GM23338 (cell line): ENCODE data around the gene NME4. TPM values are rescaled to one million over a fixed set of nuclear protein-coding genes. Genes with fewer than 3 reads are reported as not detected.

Experiments
- ATAC-seq: fragments of 200-7000 bp; cut with Tn5 transposase; 3 replicates; pipeline ENCODE4 v1.9.1; 2020
- DNase-seq: peaks from one replicate; pipeline ENCODE4 v3.0.0-alpha.2; 2015; ENCODE audit warnings: low spot score
- H2AFZ ChIP-seq: fragments of 200-600 bp; sonication (generic); 2 replicates; pipeline ENCODE4 v1.8.0; 2016; ENCODE audit warnings: antibody characterized with exemption, mild to moderate bottlenecking, moderate library complexity
- H3F3A ChIP-seq: fragments of 200-600 bp; sonication (generic); replicated peaks from 2 replicates; pipeline ENCODE4 v1.8.0; 2017; ENCODE audit warnings: antibody characterized with exemption, mixed run types, low read depth
- H3K27ac ChIP-seq: fragments of 200-600 bp; sonication (generic); 2 replicates; pipeline ENCODE4 v1.6.1; 2016; ENCODE audit warnings: low read depth
- H3K27me3 ChIP-seq: fragments of 200-600 bp; sonication (generic); 2 replicates; pipeline ENCODE4 v1.8.0; 2016; ENCODE audit warnings: mild to moderate bottlenecking, mixed run types, moderate library complexity; ENCODE audit not compliant: insufficient read depth
- H3K36me3 ChIP-seq: fragments of 200-600 bp; sonication (generic); 2 replicates; pipeline ENCODE4 v1.8.0; 2016; ENCODE audit warnings: mild to moderate bottlenecking; ENCODE audit not compliant: insufficient read depth
- H3K4me1 ChIP-seq: fragments of 200-600 bp; sonication (generic); 2 replicates; pipeline ENCODE4 v1.8.0; 2016; ENCODE audit warnings: mild to moderate bottlenecking, moderate library complexity; ENCODE audit not compliant: insufficient read depth
- H3K4me2 ChIP-seq: fragments of 200-600 bp; sonication (generic); 2 replicates; pipeline ENCODE4 v1.7.1; 2017; ENCODE audit warnings: mixed run types
- H3K4me3 ChIP-seq: fragments of 200-600 bp; sonication (generic); 2 replicates; pipeline ENCODE4 v1.6.1; 2016; ENCODE audit warnings: mixed run types
- H3K79me2 ChIP-seq: fragments of 200-600 bp; sonication (generic); replicated peaks from 2 replicates; pipeline ENCODE4 v1.8.0; 2017; ENCODE audit warnings: mild to moderate bottlenecking; ENCODE audit not compliant: insufficient read depth
- H3K9me2 ChIP-seq: fragments of 200-600 bp; sonication (generic); 2 replicates; pipeline ENCODE4 v1.8.0; 2017; ENCODE audit not compliant: insufficient read depth
- H4K20me1 ChIP-seq: fragments of 200-600 bp; sonication (generic); replicated peaks from 2 replicates; pipeline ENCODE4 v1.8.0; 2017; ENCODE audit warnings: mild to moderate bottlenecking; ENCODE audit not compliant: insufficient read depth
- H3K27ac Mint-ChIP-seq: 2 replicates; pipeline ENCODE4 v1.8.0; 2020; ENCODE audit warnings: inconsistent platforms, mild to moderate bottlenecking, moderate library complexity, mixed read lengths
- H3K27me3 Mint-ChIP-seq: 3 replicates; pipeline ENCODE4 v1.8.0; 2022; ENCODE audit warnings: low read depth, mild to moderate bottlenecking, moderate library complexity, mixed read lengths, inconsistent platforms; ENCODE audit not compliant: insufficient read depth, poor library complexity
- H3K36me3 Mint-ChIP-seq: 3 replicates; pipeline ENCODE4 v1.8.0; 2021; ENCODE audit warnings: low read depth, mild to moderate bottlenecking, inconsistent platforms, moderate library complexity, mixed read lengths
- H3K4me1 Mint-ChIP-seq: 3 replicates; pipeline ENCODE4 v1.8.0; 2020; ENCODE audit warnings: mild to moderate bottlenecking, inconsistent platforms, mixed read lengths
- H3K4me3 Mint-ChIP-seq: 3 replicates; pipeline ENCODE4 v1.8.0; 2021; ENCODE audit warnings: moderate library complexity, mild to moderate bottlenecking, inconsistent platforms, mixed read lengths
- H3K9me3 Mint-ChIP-seq: 3 replicates; pipeline ENCODE4 v1.8.0; 2020; ENCODE audit warnings: moderate library complexity, mild to moderate bottlenecking, inconsistent platforms, mixed read lengths
- CREB1 ChIP-seq: fragments of 250-450 bp; sonication (Bioruptor Pico); IDR thresholded peaks from 2 replicates; pipeline ENCODE4 v1.5.0; 2020; ENCODE audit warnings: low read depth, mild to moderate bottlenecking, moderate library complexity
- EZH2 ChIP-seq: fragments of 200-600 bp; sonication (generic); IDR thresholded peaks from one replicate; pipeline ENCODE4 v1.8.0; 2017; ENCODE audit warnings: antibody characterized with exemption, mild to moderate bottlenecking, low read depth; ENCODE audit not compliant: unreplicated experiment
- EZH2phosphoT487 ChIP-seq: fragments of 200-600 bp; sonication (generic); IDR thresholded peaks from one replicate; pipeline ENCODE4 v1.8.1; 2018; ENCODE audit warnings: antibody characterized with exemption; ENCODE audit not compliant: unreplicated experiment
- JUNB ChIP-seq: IDR thresholded peaks from one replicate; pipeline ENCODE4 v1.6.1; 2016; ENCODE audit warnings: antibody characterized with exemption; ENCODE audit not compliant: unreplicated experiment
- NANOG ChIP-seq: IDR thresholded peaks from 2 replicates; pipeline ENCODE4 v1.6.1; 2016; ENCODE audit warnings: antibody characterized with exemption, borderline replicate concordance
- POLR2AphosphoS5 ChIP-seq: IDR thresholded peaks from 2 replicates; pipeline ENCODE4 v1.6.1; 2016; ENCODE audit warnings: antibody characterized with exemption, low read depth
- STAT1 ChIP-seq: IDR thresholded peaks from one replicate; pipeline ENCODE4 v1.6.1; 2016; ENCODE audit warnings: antibody characterized with exemption; ENCODE audit not compliant: unreplicated experiment
- ZNF114 ChIP-seq: fragments of 250-450 bp; sonication (Bioruptor Pico); IDR thresholded peaks from 2 replicates; pipeline ENCODE4 v1.5.0; 2020; ENCODE audit warnings: mild to moderate bottlenecking, moderate library complexity
- ZNF331 ChIP-seq: fragments of 250-450 bp; sonication (Bioruptor Pico); IDR thresholded peaks from 2 replicates; pipeline ENCODE4 v1.5.0; 2020; ENCODE audit warnings: low read depth, mild to moderate bottlenecking, moderate library complexity
- polyA plus RNA-seq: library from polyadenylated mRNA; unstranded; fragments of >200 nt; fragmentation: Nextera tagmentation; extraction: Ambion mirVana; gene quantifications from 2 replicates; pipeline ENCODE4 v1.2.1, GENCODE V29; 2016
- total RNA-seq: library from RNA; depleted of rRNA; stranded (reverse); fragments of >200 nt; shearing (Covaris generic); gene quantifications from 2 replicates; pipeline ENCODE4 v1.2.3, GENCODE V29; 2014
- TF ChIP-seq, protein P1 (sequence below): IDR thresholded peaks from one replicate; pipeline ENCODE4 v1.6.1; 2018; ENCODE audit warnings: antibody characterized with exemption; ENCODE audit not compliant: unreplicated experiment
- TF ChIP-seq, protein P2 (sequence below): IDR thresholded peaks from 2 replicates; pipeline ENCODE4 v1.6.1; 2016; ENCODE audit warnings: antibody characterized with exemption
- TF ChIP-seq, protein P3 (sequence below), 2 experiments: fragments of 200-600 bp in 1 of 2; sonication (generic) in 1 of 2; conservative IDR thresholded peaks; 2 replicates each; pipeline versions ENCODE4 v1.5.1 to v1.6.1; 2016 to 2017; ENCODE audit warnings: antibody characterized with exemption in 2 of 2, low read depth in 2 of 2, mild to moderate bottlenecking in 2 of 2, moderate library complexity in 1 of 2

Gene NME4
- total and polyA plus RNA-seq, 2 experiments from 2014 or later, result 249 to 511 TPM

DNA sequence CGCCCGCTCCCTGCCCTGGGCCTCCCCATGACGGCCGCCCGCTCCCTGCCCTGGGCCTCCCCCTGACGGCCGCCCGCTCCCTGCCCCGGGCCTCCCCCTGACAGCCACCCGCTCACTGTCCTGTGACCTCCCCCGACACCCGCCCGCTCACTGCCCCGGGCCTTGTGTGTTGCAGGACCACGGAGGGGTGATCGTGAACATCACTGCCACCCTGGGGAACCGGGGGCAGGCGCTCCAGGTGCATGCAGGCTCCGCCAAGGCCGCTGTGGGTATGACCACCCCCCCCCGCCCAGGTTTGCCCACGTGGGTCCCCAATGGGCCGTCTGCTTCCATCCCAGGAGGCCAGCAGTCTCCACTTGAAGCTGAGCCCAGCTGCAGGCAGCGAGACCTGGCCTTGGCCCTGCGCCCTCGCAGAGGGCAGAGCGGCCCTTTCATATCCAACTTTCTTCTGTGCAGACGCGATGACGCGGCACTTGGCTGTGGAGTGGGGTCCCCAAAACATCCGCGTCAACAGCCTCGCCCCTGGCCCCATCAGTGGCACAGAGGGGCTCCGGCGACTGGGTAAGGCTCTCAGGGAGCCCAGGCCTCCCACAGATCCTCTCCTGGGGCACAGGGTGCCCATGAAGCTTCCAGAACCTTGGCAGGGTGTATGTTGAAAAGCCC, 13.6 kb downstream of the NME4 start (continued):
- TF ChIP-seq, protein P1, sequence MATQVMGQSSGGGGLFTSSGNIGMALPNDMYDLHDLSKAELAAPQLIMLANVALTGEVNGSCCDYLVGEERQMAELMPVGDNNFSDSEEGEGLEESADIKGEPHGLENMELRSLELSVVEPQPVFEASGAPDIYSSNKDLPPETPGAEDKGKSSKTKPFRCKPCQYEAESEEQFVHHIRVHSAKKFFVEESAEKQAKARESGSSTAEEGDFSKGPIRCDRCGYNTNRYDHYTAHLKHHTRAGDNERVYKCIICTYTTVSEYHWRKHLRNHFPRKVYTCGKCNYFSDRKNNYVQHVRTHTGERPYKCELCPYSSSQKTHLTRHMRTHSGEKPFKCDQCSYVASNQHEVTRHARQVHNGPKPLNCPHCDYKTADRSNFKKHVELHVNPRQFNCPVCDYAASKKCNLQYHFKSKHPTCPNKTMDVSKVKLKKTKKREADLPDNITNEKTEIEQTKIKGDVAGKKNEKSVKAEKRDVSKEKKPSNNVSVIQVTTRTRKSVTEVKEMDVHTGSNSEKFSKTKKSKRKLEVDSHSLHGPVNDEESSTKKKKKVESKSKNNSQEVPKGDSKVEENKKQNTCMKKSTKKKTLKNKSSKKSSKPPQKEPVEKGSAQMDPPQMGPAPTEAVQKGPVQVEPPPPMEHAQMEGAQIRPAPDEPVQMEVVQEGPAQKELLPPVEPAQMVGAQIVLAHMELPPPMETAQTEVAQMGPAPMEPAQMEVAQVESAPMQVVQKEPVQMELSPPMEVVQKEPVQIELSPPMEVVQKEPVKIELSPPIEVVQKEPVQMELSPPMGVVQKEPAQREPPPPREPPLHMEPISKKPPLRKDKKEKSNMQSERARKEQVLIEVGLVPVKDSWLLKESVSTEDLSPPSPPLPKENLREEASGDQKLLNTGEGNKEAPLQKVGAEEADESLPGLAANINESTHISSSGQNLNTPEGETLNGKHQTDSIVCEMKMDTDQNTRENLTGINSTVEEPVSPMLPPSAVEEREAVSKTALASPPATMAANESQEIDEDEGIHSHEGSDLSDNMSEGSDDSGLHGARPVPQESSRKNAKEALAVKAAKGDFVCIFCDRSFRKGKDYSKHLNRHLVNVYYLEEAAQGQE, result no peak
- TF ChIP-seq, protein P2, sequence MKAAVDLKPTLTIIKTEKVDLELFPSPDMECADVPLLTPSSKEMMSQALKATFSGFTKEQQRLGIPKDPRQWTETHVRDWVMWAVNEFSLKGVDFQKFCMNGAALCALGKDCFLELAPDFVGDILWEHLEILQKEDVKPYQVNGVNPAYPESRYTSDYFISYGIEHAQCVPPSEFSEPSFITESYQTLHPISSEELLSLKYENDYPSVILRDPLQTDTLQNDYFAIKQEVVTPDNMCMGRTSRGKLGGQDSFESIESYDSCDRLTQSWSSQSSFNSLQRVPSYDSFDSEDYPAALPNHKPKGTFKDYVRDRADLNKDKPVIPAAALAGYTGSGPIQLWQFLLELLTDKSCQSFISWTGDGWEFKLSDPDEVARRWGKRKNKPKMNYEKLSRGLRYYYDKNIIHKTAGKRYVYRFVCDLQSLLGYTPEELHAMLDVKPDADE, result no peak
- no peak for TF ChIP-seq ZNF331 (CRISPR knock-in tag)
- TF ChIP-seq NANOG, result no peak
- TF ChIP-seq POLR2AphosphoS5, result no peak

GRCh38 chr16:411576-412265, 14.7 kb downstream of the NME4 start:
- Mint-ChIP-seq H3K36me3 (no peaks in the 10 kb centered on the region), H3K9me3 (no peaks in the 10 kb centered on the region; the same call in 2 of the 3 replicates), H3K27ac (no peak overlapping the region), H3K27me3 (peaks cover 8% of the 10 kb centered on the region), H3K4me1 (no peaks in the 10 kb centered on the region), H3K4me3 (no peak overlapping the region)
- ATAC-seq, result no peak
- Histone ChIP-seq H3K27ac (no peak overlapping the region), H4K20me1 (no peaks in the 10 kb centered on the region), H3K79me2 (no peaks in the 10 kb centered on the region), H3K4me2 (no peak overlapping the region), H3F3A (0 out of 2 replicates have a peak, but pooled peaks cover 2% of the 10 kb centered on the region), H3K27me3 (no peaks in the 10 kb centered on the region), H3K36me3 (no peaks in the 10 kb centered on the region), H3K9me2 (no peaks in the 10 kb centered on the region), H3K4me1 (no peaks in the 10 kb centered on the region), H2AFZ (no peak overlapping the region), H3K4me3 (no peak overlapping the region)
- DNase-seq, result no peak
- TF ChIP-seq EZH2phosphoT487 (no peak), POLR2AphosphoS5 (no peak), EZH2 (no peak), STAT1 (no peak), NANOG (no peak), CREB1 (CRISPR knock-in tag) (no peak), ZNF114 (no peak), ZNF331 (CRISPR knock-in tag) (no peak), JUNB (no peak)
- TF ChIP-seq, protein P2, result no peak
- TF ChIP-seq, protein P1, result no peak
- TF ChIP-seq, protein P3, sequence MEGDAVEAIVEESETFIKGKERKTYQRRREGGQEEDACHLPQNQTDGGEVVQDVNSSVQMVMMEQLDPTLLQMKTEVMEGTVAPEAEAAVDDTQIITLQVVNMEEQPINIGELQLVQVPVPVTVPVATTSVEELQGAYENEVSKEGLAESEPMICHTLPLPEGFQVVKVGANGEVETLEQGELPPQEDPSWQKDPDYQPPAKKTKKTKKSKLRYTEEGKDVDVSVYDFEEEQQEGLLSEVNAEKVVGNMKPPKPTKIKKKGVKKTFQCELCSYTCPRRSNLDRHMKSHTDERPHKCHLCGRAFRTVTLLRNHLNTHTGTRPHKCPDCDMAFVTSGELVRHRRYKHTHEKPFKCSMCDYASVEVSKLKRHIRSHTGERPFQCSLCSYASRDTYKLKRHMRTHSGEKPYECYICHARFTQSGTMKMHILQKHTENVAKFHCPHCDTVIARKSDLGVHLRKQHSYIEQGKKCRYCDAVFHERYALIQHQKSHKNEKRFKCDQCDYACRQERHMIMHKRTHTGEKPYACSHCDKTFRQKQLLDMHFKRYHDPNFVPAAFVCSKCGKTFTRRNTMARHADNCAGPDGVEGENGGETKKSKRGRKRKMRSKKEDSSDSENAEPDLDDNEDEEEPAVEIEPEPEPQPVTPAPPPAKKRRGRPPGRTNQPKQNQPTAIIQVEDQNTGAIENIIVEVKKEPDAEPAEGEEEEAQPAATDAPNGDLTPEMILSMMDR (conservative IDR thresholded peaks at IDR 0.05; ENCODE audit: low read depth in 2 of 2), result no peak
